ENCODE data around the gene PLEK. TPM values are rescaled to one million over a fixed set of nuclear protein-coding genes. Genes with fewer than 3 reads are reported as not detected.

PLEK gene
- polyA plus RNA-seq, 1 donor from 2014 or later, result 0.07 TPM

GRCh38 chr2:68371138-68371537, 6.1 kb downstream of the PLEK start:
- Histone ChIP-seq H3K9ac (ENCODE audit: low read length) (no peak overlapping the region), H3K27ac (ENCODE audit: low read length) (no peak overlapping the region), H3K9me3 (ENCODE audit: low read length) (no peaks in the 10 kb centered on the region), H3K79me2 (replicated peaks; ENCODE audit: insufficient read depth, low read length) (no peaks in the 10 kb centered on the region), H3K9me2 (ENCODE audit: insufficient read depth, low read length) (no peaks in the 10 kb centered on the region), H3K4me3 (ENCODE audit: low read length) (no peak overlapping the region), H3F3A (ENCODE audit: insufficient read depth, low read length, poor library complexity, severe bottlenecking) (no peaks in the 10 kb centered on the region), H4K20me1 (ENCODE audit: insufficient read depth) (no peaks in the 10 kb centered on the region), H3K36me3 (ENCODE audit: insufficient read depth, low read length) (no peaks in the 10 kb centered on the region), H2AFZ (ENCODE audit: low read depth, low read length) (no peak overlapping the region), H3K27me3 (ENCODE audit: insufficient read depth, low read depth, low read length) (no peaks in the 10 kb centered on the region), H3K4me2 (ENCODE audit: low read length) (no peak overlapping the region)
- TF ChIP-seq TAF1 (IDR thresholded peaks at IDR 0.05; ENCODE audit: low read depth) (no peak), CTCF (IDR thresholded peaks at IDR 0.05; ENCODE audit: poor library complexity, severe bottlenecking) (no peak), REST (IDR thresholded peaks at IDR 0.05; ENCODE audit: borderline replicate concordance) (no peak), EP300 (conservative IDR thresholded peaks at IDR 0.05; ENCODE audit: poor library complexity, severe bottlenecking) (no peak), EZH2 (IDR thresholded peaks at IDR 0.05; ENCODE audit: borderline replicate concordance, insufficient read depth, low read length, poor library complexity, severe bottlenecking) (no peak), SMC3 (conservative IDR thresholded peaks at IDR 0.05; ENCODE audit: poor library complexity) (no peak), MXI1 (conservative IDR thresholded peaks at IDR 0.05; ENCODE audit: poor library complexity, severe bottlenecking) (no peak), RAD21 (conservative IDR thresholded peaks at IDR 0.05) (no peak), POLR2AphosphoS5 (IDR thresholded peaks at IDR 0.05) (no peak)

- H3K27me3 ChIP-seq (ENCODE audit: insufficient read depth, low read depth, low read length), result no peaks in the 10 kb centered on the region
- no peaks in the 10 kb centered on the region for H3K9me3 ChIP-seq (ENCODE audit: low read length)
- no peaks in the 10 kb centered on the region for H3F3A ChIP-seq (ENCODE audit: insufficient read depth, low read length, poor library complexity, severe bottlenecking)
- no peaks in the 10 kb centered on the region for H3K36me3 ChIP-seq (ENCODE audit: insufficient read depth, low read length)
- H3K9ac ChIP-seq (ENCODE audit: low read length), result no peak overlapping the region
- H3K79me2 ChIP-seq (replicated peaks; ENCODE audit: insufficient read depth, low read length), result no peaks in the 10 kb centered on the region
- no peak overlapping the region for H3K27ac ChIP-seq (ENCODE audit: low read length)
- no peak overlapping the region for H3K4me3 ChIP-seq (ENCODE audit: low read length)
- H2AFZ ChIP-seq (ENCODE audit: low read depth, low read length), result no peak overlapping the region
- H4K20me1 ChIP-seq (ENCODE audit: insufficient read depth), result no peaks in the 10 kb centered on the region
- TF ChIP-seq EZH2 (IDR thresholded peaks at IDR 0.05; ENCODE audit: borderline replicate concordance, insufficient read depth, low read length, poor library complexity, severe bottlenecking) (no peak), TAF1 (IDR thresholded peaks at IDR 0.05; ENCODE audit: low read depth) (no peak), EP300 (conservative IDR thresholded peaks at IDR 0.05; ENCODE audit: poor library complexity, severe bottlenecking) (no peak), POLR2AphosphoS5 (IDR thresholded peaks at IDR 0.05) (no peak), RAD21 (conservative IDR thresholded peaks at IDR 0.05) (no peak), REST (IDR thresholded peaks at IDR 0.05; ENCODE audit: borderline replicate concordance) (no peak), CTCF (IDR thresholded peaks at IDR 0.05; ENCODE audit: poor library complexity, severe bottlenecking) (no peak), SMC3 (conservative IDR thresholded peaks at IDR 0.05; ENCODE audit: poor library complexity) (no peak), MXI1 (conservative IDR thresholded peaks at IDR 0.05; ENCODE audit: poor library complexity, severe bottlenecking) (no peak)
- no peaks in the 10 kb centered on the region for H3K9me2 ChIP-seq (ENCODE audit: insufficient read depth, low read length)
- H3K4me2 ChIP-seq (ENCODE audit: low read length), result no peak overlapping the region
These were observed 6.5 kb downstream of the PLEK start for GRCh38 chr2:68371581-68371980.
